Body of pancreas (tissue), 4 donors: ENCODE results near the gene PLD6. TPM values are rescaled to one million over a fixed set of nuclear protein-coding genes. Genes with fewer than 3 reads are reported as not detected.

ENCODE experiments used
- ATAC-seq: fragments of 150-250 bp; one replicate; pipeline ENCODE4 v1.9.1; 2016
- DNase-seq, 4 donors: peaks; one replicate each; pipeline ENCODE4 v3.0.0-alpha.2; 2019
- H3K27ac ChIP-seq, 4 donors: fragments of 200-600 bp; sonication (generic); 1 replicate in 3 of 4; 2 replicates in 1 of 4; pipeline versions ENCODE4 v1.5.1 to v1.6.1; 2016 to 2019; ENCODE audit warnings: mild to moderate bottlenecking in 1 of 4, mixed read lengths in 1 of 4, moderate library complexity in 1 of 4
- H3K27me3 ChIP-seq, 2 donors: fragments of 200-600 bp; sonication (generic); one replicate each; pipeline ENCODE4 v1.6.0; 2016; ENCODE audit warnings: mild to moderate bottlenecking in 1 of 2
- H3K36me3 ChIP-seq, 2 donors: fragments of 200-600 bp; sonication (generic); replicated peaks in 1 of 2; 2 replicates each; pipeline ENCODE4 v1.5.1; 2016; ENCODE audit warnings: low read depth in 2 of 2; ENCODE audit not compliant: insufficient read depth in 1 of 2
- H3K4me1 ChIP-seq: fragments of 200-600 bp; sonication (generic); one replicate; pipeline ENCODE4 v1.6.0; 2016
- H3K4me3 ChIP-seq, 2 donors: fragments of 200-600 bp; sonication (generic); 1 replicate in 1 of 2; 2 replicates in 1 of 2; pipeline ENCODE4 v1.5.1; 2016 to 2019
- H3K9me3 ChIP-seq, 3 donors: fragments of 200-600 bp; sonication (generic); 1 replicate in 2 of 3; 2 replicates in 1 of 3; pipeline ENCODE4 v1.5.1; 2016
- CTCF ChIP-seq, 7 experiments: fragments of 450-650 bp in 4 of 7; fragments of 200-600 bp in 3 of 7; sonication (generic) in 3 of 7; IDR thresholded peaks; one replicate each; pipeline ENCODE4 v1.5.1; 2016 to 2019; ENCODE audit warnings: antibody characterized with exemption in 7 of 7
- POLR2A ChIP-seq, 3 donors: fragments of 450-650 bp; IDR thresholded peaks; one replicate each; pipeline ENCODE4 v1.6.1; 2016; ENCODE audit warnings: antibody characterized with exemption in 3 of 3, mild to moderate bottlenecking in 2 of 3
- WGBS, 2 donors: methylation state at CpG; one replicate each; pipeline ENCODE4 v1.1.5; 2017; 5-methylcytosine and 5-hydroxymethylcytosine counted together
- intact Hi-C: fragments of 100-400 bp; cut with DNase I; formaldehyde crosslinking; loops from one replicate; pipeline ENCODE4 v1.15.1; 2023
- total RNA-seq, 2 donors: library from RNA; depleted of rRNA; stranded (reverse); fragments of >200 nt; gene quantifications; one replicate each; pipeline ENCODE4 v1.1.0, GENCODE V29; 2016

PLD6 gene
- total RNA-seq, 2 donors from 2014 or later, result 3.6 to 6.6 TPM

DNA sequence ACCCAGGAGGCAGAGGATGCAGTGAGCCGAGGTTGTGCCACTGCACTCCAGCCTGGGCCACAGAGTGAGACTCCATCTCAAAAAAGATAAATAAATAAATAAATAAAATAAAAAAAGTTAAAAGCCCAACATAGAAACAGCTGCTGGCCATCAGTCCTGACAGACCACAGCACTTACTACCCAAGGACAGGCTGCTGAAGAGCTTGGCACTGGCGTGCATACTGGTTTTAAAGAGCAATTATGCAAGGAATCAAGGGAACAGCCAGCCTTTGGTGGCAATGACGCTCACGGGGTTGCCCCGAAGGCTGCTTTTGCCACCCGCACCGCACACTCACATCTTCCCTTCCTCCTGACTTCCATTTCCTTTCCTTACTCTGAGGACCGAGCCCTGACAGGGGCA lies 4.2 kb downstream of the PLD6 start:
- ATAC-seq, result no peak
- DNase-seq, result no peak
- Histone ChIP-seq H3K4me3 (no peak overlapping the region), H3K27me3 (no peaks in the 10 kb centered on the region), H3K9me3 (no peaks in the 10 kb centered on the region), H3K36me3 (no peaks in the 10 kb centered on the region), H3K4me1 (peaks cover 34% of the 10 kb centered on the region), H3K27ac (no peak overlapping the region)
- intact Hi-C loops, result loop anchor here (10.0 kb wide), 1 partner anchor 197 kb away; no protein-coding TSS in a partner anchor
- 85 to 87% methylated on average over 8 of the region's 8 CpGs for WGBS, 2 donors
- TF ChIP-seq CTCF (IDR thresholded peaks at IDR 0.05) (no peak), POLR2A (IDR thresholded peaks at IDR 0.05) (no peak)

GRCh38 chr17:17201271-17201670 lies 4.9 kb downstream of the PLD6 start:
- no peaks in the 10 kb centered on the region for H3K36me3 ChIP-seq
- peaks cover 30% of the 10 kb centered on the region for H3K4me1 ChIP-seq
- no peaks in the 10 kb centered on the region for H3K9me3 ChIP-seq
- no peak for ATAC-seq
- no peak for TF ChIP-seq CTCF (IDR thresholded peaks at IDR 0.05)
- no peak for TF ChIP-seq POLR2A (IDR thresholded peaks at IDR 0.05)
- DNase-seq, result no peak
- WGBS, 2 donors, result 81 to 83% methylated on average over 10 of the region's 10 CpGs
- intact Hi-C loops, result loop anchor here (10.0 kb wide), 1 partner anchor 196 kb away; no protein-coding TSS in a partner anchor
- no peaks in the 10 kb centered on the region for H3K27me3 ChIP-seq
- H3K4me3 ChIP-seq, result no peak overlapping the region
- no peak overlapping the region for H3K27ac ChIP-seq

GRCh38 chr17:17200831-17201230 lies 5.3 kb downstream of the PLD6 start:
- TF ChIP-seq CTCF (IDR thresholded peaks at IDR 0.05) (no peak), POLR2A (IDR thresholded peaks at IDR 0.05) (no peak)
- no peaks in the 10 kb centered on the region for H3K27me3 ChIP-seq
- intact Hi-C loops, result loop anchor here (10.0 kb wide), 1 partner anchor 196 kb away; no protein-coding TSS in a partner anchor
- no peaks in the 10 kb centered on the region for H3K36me3 ChIP-seq
- peaks cover 25% of the 10 kb centered on the region for H3K4me1 ChIP-seq
- 75 to 77% methylated on average over 5 of the region's 5 CpGs for WGBS, 2 donors
- ATAC-seq, result no peak
- DNase-seq, result no peak
- no peaks in the 10 kb centered on the region for H3K9me3 ChIP-seq
- H3K27ac ChIP-seq, result no peak overlapping the region
- no peak overlapping the region for H3K4me3 ChIP-seq

DNA sequence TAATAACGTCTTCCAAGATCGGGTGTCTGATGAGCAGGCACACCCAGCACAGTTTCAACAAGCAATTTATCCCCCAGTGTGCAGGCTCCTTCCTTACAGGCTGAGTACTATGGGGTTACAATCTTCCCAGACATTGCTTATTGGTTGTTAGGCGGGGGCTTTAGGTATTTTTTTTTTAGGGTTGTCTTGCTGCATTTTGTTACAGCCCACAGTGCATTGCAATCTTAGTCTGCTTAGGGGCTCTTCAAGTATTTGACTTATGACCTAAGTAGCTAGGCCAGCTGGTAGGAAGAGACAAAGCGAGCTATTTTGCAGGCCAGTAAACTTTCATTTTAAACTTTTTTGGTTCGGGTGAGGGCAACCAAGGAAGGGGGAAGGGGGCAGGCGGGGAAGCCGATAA lies 5.8 kb downstream of the PLD6 start:
- no peaks in the 10 kb centered on the region for H3K9me3 ChIP-seq
- no peaks in the 10 kb centered on the region for H3K27me3 ChIP-seq
- H3K27ac ChIP-seq, result no peak overlapping the region
- TF ChIP-seq POLR2A (IDR thresholded peaks at IDR 0.05), result no peak
- TF ChIP-seq CTCF (IDR thresholded peaks at IDR 0.05), result no peak
- ATAC-seq (no peak), DNase-seq (no peak)
- H3K4me1 ChIP-seq, result peaks cover 20% of the 10 kb centered on the region
- H3K4me3 ChIP-seq, result no peak overlapping the region
- intact Hi-C loops, result loop anchor here (10.0 kb wide), 1 partner anchor 196 kb away; no protein-coding TSS in a partner anchor
- WGBS, 2 donors, result 79 to 85% methylated on average over 7 of the region's 7 CpGs
- no peaks in the 10 kb centered on the region for H3K36me3 ChIP-seq

- Histone ChIP-seq H3K4me3 (no peak overlapping the region), H3K36me3 (no peaks in the 10 kb centered on the region), H3K27ac (no peak overlapping the region), H3K9me3 (no peaks in the 10 kb centered on the region), H3K27me3 (no peaks in the 10 kb centered on the region), H3K4me1 (no peaks in the 10 kb centered on the region)
- WGBS, 2 donors, result 90 to 100% methylated on average over 1 of the region's 1 CpG
- no peak for DNase-seq
- intact Hi-C loops, result no loop called here
- TF ChIP-seq CTCF (IDR thresholded peaks at IDR 0.05) (no peak), POLR2A (IDR thresholded peaks at IDR 0.05) (no peak)
- ATAC-seq, result no peak
These were observed 7.9 kb downstream of the PLD6 start for GRCh38 chr17:17198281-17198680.
